GM08714 (cell line): Measurements from ENCODE around the gene PTPRM.

Experiments used
- H3K4me3 ChIP-seq: fragments of 200-500 bp; sonication (Bioruptor generic); 2 replicates; pipeline ENCODE4 v1.5.1; 2014; ENCODE audit warnings: mild to moderate bottlenecking, low read length, inconsistent platforms
- ZNF274 ChIP-seq: IDR thresholded peaks from 2 replicates; pipeline ENCODE4 v1.6.1; 2012; ENCODE audit warnings: mild to moderate bottlenecking, low read depth, low read length

PTPRM gene

DNA sequence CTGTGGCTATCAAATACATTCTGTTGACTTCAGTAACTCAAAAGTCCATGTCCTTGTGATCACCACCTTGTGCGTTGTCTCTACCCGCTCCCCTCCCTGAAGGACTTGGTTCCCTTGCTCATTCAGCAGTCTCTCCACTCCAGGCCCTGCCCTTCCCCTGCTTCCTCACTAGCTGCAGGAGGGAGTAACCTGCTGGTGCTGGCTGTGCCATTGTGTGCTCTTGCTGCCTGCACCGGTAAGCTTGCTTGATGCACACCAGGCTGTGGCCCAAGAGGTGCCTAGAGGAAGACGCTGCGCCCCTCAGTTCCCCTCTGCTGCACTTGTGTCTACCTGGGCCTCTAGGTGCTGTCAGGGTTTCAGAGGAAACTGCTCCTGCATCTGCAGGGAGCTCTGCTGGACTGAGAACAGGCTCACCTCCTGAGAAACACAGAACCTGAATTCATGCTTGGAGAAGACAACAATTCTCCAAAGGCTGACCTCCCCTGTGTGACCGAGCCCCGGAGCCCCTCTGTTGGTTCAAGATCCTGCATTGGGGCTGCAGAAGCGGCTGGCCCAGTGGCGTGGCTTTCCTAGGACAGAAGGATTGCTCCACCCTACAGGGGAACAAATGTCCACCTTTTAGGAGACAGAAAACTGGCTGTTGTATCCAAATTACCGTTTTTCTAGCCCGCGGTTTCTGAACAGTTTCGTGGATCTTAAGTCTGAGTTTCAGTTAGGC lies 33.6 kb downstream of the PTPRM start:
- TF ChIP-seq ZNF274: no peak
- no peak overlapping the region for H3K4me3 ChIP-seq

DNA sequence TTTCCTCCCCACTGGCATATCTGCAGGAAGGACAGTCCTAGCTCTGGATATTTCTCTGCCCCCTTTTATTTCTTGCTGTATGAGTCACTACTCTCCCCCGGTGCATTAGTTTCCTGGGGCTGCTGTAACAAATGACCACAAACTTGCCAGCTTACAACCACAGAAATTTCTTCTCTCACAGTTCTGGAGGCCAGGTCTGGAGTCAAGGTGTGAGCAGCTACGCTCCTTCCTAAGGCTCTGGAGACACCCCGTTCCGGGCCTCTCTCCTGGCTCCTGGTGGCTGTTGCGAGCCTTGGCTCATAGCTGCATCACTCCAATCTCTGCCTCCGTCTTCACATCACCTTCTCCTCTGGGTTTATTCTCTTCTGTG lies 34.1 kb downstream of the PTPRM start:
- no peak for TF ChIP-seq ZNF274
- no peak overlapping the region for H3K4me3 ChIP-seq

DNA sequence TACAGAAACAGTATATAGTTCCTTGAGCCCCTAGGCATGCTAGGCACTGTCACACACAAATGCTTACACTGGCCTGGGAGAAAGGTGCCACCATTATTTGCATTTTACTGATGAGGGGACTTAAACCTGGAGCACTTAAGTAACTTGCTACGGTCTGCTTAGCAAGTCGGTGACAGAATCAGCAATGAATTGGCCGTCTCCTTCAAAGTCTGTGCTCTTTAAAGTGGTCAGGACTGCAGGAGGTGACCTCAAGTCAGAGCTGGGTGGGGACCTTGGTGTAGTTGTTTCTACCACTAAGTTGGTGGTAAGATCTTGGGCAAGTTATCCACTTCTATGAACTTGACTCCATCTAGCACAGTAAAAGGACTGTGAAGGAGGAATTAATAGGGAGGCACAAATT lies 34.8 kb downstream of the PTPRM start:
- no peak for TF ChIP-seq ZNF274

DNA sequence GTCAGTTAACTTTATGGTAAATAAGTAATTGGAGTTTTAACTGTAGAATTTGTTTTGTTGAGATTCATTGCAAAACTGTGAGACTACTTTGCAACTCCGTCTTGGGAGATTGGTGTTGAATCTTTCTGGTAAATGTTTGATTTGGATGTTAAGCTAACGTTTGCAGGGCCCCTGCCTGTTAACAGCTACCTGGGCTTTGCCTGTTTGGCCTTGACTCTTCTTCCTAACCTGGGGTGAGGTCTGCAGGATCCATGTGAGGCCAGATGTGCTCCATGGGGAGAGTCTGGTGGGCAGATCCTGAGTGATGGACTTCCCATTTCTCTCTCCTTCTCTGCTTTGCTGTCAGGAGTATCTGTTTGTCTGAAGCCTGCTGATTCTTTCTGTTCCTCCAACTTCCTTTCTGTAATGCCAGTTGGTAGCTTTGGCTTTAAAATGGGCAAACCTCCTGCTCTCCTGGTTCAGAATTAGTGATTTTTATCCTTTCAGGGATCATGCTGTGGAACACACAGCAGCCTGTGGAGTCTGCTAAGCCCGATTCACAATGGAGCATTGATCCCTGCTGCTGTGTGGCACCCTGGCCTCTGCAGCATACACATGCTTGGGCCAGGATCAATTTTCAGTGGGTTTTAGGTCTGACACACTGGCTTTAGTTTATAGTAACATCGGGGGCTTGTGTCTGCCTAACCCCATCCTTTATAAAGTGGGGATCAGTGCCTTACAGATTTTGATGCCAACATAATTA lies 36.3 kb downstream of the PTPRM start:
- H3K4me3 ChIP-seq: no peak overlapping the region
- no peak for TF ChIP-seq ZNF274

More for the DNA sequence above, 34.8 kb downstream of the PTPRM start:
- no peak overlapping the region for H3K4me3 ChIP-seq

DNA sequence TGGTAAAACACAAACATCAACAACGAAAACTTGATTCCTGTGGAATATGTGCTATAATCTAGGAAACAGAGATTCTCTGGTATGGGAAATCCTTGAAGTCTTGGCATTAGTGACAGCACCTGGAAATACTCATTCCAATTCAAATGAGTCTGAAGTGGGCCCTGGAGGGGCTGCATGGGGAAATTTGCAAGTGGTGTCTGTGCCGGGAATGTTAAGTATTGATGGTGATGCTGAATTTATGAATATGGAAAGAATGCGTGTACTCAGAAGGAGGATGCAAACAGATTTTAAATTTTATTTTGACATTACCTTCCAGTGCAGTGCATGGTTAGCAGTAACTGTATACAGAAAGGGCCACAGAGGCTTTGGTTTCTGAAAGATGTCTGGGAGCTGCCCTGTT lies 37.2 kb downstream of the PTPRM start:
- TF ChIP-seq ZNF274: no peak
- no peak overlapping the region for H3K4me3 ChIP-seq

DNA sequence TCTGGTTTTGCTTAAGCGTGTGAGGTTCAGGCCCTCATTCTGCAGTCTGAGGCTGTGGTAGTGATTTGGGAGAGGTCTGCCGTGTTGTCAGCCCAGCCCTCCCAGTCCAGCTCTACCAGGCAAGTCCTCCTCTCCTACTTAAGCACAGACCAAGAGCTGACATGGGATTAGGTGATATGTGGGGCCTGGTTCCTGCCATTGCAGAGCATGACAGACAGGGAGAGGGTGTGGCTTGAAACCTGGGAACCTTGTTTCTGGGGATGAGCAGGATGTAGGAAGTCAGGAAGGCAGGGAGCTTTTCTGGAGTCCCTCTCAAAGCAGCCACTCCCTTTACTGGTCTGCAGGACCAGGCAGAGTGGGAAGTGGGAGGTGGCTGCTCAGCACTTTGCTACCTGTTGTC lies 38.6 kb downstream of the PTPRM start:
- no peak overlapping the region for H3K4me3 ChIP-seq
- no peak for TF ChIP-seq ZNF274

DNA sequence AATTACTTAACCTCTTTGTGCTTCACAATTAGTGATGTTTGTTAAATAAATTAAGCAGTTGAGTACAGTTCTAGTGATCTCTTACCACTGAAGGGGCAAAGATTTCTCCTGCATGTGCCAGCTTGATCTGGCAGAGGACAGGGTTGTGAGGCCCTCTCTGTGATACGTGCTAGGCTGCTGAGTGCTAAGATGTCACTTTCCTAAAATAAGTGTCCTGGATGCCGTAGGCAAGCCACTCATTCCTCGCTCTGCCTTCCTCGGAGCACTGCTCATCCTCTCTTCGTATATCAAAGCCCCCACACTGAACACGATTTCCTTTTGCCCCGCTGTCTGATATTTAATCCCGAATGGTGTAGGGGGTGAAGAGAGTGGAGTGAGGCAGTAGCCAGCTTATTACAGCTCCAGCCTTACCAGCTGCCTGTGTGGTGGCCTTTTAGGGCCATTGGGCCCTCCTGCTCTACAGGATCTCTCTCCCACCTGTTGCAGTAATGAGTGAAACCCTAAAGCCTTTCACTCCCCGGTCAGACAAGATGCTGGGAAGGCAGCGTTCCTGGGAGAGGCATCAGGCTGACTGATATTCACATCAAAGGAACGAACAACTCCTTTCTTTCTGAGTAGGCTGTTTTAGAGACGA lies 40.5 kb downstream of the PTPRM start:
- H3K4me3 ChIP-seq: no peak overlapping the region
- TF ChIP-seq ZNF274: no peak

DNA sequence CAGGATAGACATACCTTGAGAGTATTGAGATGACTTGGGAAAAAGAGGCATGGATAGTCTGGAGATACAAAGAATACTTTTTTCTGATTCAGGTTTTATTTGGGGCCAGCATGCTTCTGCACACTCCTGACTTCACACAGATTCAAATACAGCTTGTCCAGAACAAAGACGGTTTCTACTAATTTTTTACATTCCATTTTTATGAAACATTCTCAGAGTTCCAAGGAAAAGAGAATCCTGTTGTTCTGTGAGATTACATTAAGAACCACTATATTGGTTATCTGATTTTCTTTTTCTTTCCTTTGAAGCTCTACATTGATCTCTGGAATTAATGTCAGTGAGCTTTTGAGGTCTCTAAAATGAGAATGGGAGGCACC lies 41.0 kb downstream of the PTPRM start:
- TF ChIP-seq ZNF274: no peak
- no peak overlapping the region for H3K4me3 ChIP-seq

DNA sequence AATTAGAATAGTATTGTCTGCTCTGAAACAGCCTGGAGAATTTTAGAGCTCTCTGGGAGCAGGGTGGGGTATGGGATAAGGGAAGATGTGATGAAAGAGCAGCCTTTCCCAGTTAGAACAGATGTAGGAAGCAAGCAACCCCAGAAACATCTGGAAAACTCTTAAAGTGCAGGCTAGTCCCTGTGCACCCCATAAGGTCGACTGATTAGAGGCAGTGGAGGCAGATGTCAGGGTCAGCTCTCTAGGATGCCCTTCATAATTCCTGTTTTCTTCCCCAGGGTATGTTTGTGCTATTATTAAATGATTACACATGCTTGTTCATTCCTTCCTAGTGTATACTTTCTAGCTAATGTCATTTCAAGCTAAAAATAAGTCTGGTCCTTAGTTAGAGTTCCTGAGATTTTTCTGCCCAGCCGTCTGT lies 41.7 kb downstream of the PTPRM start:
- no peak overlapping the region for H3K4me3 ChIP-seq

DNA sequence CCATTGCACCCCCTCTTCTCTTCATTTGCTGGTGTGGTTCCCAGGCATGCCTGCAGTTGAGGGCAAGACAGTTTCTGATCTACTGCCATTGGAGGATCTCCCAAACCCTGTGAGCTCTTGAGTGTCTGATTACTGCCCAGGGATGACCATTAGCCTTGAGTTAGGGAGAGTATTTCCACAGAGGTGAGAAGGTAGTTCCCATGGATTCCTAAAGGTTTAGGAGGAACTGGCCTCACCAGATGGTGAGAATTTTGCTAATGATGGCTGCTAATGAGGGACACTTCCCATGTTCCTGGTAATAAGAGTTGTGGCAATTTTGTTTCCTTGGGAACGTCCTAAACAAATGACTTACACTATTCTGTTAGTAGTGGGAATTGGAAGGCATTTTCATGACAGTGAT lies 42.5 kb downstream of the PTPRM start:
- no peak for TF ChIP-seq ZNF274
- no peak overlapping the region for H3K4me3 ChIP-seq

More for the DNA sequence above, 41.7 kb downstream of the PTPRM start:
- no peak for TF ChIP-seq ZNF274

DNA sequence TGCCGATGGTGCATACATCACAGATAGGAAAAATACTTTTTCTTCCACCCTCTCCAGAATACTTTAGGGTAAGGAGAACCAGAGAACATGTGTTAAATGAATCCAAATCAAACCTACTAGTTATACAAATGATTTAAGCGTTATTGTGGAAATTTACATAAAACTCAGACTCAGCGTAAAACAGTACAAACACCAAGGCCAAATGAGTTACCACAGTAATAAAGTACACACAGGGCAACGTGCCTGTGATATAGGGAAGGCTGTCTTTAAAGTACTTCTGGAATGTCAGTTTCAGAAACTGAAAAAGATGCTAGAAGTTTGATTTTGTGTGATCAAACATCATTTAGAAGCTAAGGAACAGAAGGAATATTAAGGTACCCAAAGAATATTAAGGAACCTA lies 46.9 kb downstream of the PTPRM start:
- no peak for TF ChIP-seq ZNF274
- H3K4me3 ChIP-seq: no peak overlapping the region

DNA sequence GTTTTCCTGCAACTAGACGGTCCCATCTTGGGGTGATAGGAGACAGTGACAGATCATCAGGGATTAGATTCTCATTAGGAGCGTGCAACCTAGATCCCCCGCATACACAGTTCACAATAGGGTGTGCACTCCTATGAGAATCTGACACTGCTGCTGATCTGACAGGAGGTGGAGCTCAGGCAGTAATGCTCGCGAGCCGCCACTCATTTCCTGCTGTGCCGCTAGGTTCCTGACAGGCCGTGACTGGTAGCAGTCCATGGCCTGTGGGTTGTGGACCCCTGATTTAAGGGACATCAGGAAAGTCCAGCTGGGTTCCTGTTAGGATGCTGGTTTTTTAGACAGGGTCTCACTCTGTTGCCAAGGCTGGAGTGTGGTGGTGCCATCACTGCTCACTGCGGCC lies 48.7 kb downstream of the PTPRM start:
- no peak for TF ChIP-seq ZNF274
- no peak overlapping the region for H3K4me3 ChIP-seq

DNA sequence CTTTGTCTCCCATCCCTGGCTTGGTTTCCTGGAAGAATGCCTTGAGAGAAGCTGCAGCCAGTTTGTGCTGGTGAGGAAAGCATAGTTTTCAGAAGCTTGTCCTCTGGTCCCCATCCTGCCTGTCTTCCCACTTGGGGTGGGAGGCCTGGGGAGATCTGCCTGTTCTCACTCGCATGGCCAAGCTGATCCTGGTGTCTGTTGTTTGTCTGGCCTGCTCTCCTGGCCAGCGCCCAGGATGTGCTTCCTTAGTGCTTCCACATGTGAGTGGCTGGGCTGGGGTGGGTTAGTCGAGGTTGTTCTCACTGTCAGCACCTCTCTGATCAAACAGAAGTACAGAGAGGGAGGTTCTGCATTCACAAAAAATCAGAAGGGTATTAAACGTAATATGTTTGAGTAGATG lies 49.5 kb downstream of the PTPRM start:
- no peak for TF ChIP-seq ZNF274
- no peak overlapping the region for H3K4me3 ChIP-seq

DNA sequence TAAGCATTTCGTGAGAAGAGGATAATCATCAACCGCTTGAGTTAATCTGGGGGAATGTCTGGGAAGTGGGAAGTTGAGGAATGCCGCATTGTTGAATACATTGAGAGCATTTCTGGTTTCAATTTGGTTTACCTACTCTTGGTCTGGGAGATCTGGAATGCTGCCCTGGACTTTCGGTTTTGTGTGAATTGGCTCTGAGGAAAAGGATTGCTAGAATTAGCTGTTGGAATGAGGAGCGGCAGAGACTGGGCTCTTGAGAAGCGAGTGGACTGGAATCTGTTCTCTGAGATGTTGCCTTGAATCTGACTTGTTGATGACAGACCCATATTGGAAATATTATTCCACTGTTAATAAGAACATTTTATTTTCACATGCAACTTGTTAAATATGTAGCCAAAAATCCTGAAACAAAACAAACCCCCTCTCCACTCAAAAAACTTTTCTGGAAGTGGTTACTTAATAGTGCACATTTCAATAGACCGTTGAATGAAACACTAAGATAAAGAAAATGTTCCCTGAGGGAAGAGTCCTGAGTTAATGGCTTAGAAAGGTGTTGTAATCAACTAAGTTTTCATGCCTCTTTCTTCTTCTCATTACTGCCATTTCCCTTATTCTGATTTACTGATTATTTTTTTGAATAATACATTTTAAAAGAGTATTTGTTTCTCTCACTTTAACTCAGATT lies 50.8 kb downstream of the PTPRM start:
- no peak overlapping the region for H3K4me3 ChIP-seq
- no peak for TF ChIP-seq ZNF274
